Pulmonary artery endothelial cell (primary cell): ENCODE data around the gene SF3B3. TPM values are rescaled to one million over a fixed set of nuclear protein-coding genes. Genes with fewer than 3 reads are reported as not detected.

Experiments used
- DNase-seq: peaks from one replicate; pipeline ENCODE4 v3.0.0-alpha.2; 2011; ENCODE audit warnings: low read depth, low spot score
- total RNA-seq: library from RNA; depleted of rRNA; stranded (reverse); fragments of >200 nt; gene quantifications from 2 replicates; pipeline ENCODE4 v1.2.3, GENCODE V29; 2014

The SF3B3 gene
- total RNA-seq, 1 donor from 2014 or later: 90.4 TPM

GRCh38 chr16:70589998-70590471 lies 66.4 kb downstream of the SF3B3 start:
- DNase-seq: no peak

DNA sequence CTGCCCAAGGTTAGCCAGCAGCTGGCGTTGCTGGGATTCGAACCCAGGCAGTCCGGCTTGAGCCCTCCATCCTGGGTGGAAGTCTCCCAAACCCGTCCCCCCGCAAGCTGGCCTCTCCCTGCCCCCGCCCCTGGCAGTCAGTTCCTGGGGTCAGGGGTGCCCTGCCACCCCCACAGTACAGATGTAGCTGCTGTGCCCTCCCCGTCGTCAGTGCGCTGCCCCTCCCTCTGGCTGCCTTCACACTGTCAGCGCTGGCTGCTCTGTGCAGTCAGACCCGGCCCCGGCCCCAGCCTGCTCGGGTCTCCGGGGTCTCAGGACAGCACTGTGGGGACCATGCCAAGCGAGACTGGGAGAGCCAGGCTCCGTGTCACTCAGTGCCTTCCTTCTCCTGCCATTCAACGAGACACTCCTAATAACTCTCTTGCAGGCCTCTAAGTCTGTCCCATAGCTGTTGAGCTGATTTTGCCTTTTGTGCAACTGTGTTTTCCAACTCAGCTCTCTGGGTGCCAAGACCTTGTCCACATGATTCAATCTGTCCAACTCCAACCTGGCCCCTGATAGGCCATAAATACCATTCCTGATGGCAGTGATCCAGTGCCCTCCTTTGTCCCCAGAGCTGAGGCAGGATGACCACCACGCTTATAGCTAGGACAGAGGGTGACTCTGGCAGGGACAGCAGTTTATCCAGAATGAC lies 67.3 kb downstream of the SF3B3 start:
- no peak for DNase-seq

DNA sequence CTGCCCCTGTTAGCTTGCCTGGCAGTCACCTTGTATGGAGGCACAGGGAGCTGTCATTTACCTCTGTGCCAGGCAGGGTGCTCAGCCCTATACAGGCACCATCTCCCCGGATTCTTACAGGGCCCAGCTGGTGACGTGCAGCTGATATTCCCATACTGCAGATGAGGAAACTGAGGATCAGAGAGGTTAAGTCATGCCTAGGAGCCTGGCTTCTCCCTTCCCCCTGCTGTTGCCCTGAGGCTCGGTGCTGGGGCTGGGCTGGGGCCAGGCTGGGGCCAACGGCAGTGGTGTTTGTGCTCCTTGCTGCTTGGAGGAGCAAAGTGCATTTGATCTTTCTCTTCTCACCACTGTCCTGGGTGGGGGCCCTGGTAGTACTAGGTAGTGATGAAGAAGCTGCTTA lies 68.0 kb downstream of the SF3B3 start:
- no peak for DNase-seq

DNA sequence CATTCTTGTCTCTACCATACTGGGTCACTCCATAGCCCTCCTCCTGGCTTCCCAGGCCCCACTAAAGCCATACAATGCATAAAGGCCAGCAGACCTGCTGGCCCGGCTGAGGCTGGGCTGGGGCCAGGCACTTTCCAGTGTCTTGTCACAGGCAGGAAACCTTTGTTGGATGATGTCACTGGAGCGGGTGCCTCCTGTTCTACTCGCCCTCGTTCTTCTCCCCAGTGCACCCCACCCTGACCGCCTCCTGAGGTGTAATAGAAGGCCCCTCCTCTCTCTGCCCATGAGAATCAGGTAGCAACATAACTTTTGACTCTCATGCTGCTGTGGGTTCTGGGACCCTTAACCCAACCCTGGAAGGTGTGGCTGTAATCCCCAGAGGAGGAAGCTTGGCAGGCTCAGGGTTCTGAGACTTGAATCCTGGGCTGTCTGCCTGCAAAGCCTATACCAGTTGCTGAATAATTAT lies 68.5 kb downstream of the SF3B3 start:
- no peak for DNase-seq

- no peak for DNase-seq
Observed at GRCh38 chr16:70593544-70593943, 69.9 kb downstream of the SF3B3 start.

DNA sequence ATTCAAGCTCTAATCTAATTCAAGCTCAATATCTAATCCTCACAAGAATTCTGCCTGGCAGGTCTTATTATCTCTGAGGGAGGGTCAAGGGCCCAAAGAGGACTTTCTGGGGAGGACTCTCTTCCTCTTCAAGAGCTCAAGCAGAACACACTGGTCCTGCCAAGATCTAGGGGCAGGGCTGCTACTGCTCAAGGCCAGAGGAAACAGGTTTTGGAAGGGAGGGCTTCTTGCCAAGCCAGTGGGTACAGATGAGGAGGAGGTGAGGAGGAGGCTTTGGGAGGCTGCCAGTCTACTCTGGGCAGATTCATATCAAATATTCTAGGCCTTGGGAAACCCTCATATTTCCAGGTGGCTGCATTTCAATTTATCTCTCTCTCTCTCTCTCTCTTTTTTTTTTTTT lies 71.0 kb downstream of the SF3B3 start:
- no peak for DNase-seq

DNA sequence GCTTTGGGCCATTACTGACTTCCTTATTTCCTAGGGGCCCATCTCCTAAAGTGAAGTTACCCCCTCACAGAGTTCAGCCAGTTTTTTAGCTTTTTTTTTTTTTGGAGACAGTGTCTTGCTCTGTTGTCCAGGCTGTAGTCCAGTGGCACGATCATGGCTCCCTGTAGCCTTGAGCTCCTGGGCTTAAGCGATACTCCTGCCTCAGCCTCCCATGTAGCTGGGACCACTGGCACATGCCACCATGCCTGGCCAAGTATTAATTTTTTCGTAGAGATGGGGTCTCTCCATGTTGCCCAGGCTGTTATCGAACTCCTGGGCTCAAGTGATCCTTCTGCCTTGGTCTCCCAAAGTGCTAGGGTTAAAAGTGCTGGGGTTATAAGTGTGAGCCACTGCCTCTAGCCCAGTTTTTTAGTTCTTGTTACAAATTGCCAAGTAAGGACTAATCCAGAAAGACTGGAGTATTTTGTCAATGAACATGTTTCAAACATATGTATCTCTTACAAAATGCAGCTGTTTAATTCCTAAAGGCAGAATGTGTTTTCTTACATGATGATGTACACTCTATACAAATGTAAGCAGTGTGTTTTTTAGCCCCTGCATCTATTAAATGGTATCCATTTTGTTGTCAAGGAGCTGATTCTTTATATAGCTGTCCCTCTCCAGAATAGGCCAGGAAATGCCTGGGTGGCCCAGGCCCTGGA lies 73.7 kb downstream of the SF3B3 start:
- no peak for DNase-seq

DNA sequence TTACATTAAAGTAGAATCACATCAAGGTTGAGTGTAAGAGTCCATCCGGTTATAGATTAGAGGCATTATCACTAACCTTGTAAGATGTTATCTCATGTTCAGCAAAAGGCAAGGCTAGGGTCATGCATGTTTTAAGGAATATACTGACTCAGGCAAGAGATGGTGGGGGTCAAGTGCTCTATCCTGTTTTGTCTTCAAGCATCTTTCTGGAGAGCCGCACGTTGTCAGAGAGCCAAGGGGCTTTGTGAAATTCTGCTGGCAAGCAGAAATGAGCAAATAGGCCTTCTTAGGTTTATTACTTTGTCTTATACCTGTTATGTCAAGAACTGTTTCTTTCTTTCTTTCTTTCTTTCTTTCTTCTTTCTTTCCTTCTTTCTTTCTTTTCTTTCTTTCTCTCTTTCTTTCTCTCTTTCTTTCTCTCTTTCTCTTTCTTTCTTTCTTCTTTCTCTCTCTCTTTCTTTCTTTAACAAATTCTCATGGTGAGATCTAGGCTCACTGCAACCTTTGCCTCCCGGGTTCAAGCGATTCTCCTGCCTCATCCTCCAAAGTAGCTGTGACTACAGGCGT lies 75.4 kb downstream of the SF3B3 start:
- no peak for DNase-seq

- no peak for DNase-seq
Observed at GRCh38 chr16:70600730-70601129, 77.1 kb downstream of the SF3B3 start.

DNA sequence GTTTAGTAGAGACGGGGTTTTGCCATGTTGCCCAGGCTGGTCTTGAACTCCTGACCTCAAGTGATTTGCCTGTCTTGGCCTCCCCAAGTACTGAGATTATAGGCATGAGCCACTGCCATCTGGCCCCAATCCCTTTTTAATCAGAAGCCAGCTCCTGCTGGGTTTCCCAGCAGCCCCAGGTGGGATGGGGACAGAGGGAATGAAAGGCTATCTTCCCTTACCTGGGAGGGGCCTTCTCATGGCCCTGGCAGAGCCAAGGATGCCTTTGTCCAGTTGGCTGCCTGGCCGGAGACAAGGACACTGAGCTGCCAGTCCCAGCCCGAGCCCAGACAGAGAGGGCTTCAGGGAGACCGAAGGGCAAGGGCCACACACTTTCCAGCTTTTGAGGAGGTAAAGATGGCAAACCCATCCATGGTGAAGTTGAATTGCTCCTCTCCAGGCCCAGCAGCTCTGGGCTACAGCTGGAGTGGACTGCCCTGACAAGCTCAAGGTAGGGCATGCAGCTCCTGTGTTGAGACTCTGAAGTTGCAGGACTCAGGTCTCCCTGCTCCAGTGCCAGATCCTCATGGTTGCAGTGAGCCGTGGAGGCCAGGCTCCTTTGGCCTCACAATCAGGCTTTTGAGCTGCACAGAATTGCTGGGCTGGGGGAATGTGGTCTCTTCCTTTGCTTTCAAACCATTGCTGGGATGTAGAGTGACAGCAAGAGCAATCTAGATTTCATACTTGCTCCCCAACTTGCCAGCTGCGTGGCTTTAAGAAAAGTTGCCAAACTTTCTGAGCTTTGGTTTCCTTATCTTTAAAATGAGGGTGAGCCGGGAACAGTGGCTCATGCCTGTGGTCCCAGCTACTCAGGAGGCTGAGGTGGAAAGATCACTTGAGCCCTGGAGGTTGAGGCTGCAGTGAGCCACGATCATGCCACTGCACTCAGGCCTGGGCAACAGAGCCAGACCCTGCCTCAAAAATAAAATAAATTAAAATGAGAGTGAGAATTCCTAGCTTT lies 78.3 kb downstream of the SF3B3 start:
- DNase-seq: no peak

DNA sequence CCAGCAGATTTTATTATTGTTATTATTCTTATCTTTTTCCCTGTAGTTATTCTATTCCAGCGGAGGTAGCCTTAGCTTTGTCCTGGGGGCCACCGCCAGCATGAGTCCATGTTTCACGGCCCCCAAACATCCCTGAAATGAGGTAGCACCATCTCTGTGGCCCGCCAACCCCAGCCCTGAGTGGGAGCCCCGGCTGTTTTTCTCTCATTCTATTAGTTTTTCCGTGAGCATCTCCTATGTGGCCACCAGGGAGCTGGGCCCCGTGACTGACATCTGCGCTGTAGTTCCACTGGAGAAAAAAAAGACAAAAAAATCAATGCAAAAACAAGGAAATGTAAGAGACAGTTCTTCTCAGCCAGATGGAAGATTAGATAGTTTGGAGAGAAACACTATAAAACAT lies 79.2 kb downstream of the SF3B3 start:
- DNase-seq: no peak

DNA sequence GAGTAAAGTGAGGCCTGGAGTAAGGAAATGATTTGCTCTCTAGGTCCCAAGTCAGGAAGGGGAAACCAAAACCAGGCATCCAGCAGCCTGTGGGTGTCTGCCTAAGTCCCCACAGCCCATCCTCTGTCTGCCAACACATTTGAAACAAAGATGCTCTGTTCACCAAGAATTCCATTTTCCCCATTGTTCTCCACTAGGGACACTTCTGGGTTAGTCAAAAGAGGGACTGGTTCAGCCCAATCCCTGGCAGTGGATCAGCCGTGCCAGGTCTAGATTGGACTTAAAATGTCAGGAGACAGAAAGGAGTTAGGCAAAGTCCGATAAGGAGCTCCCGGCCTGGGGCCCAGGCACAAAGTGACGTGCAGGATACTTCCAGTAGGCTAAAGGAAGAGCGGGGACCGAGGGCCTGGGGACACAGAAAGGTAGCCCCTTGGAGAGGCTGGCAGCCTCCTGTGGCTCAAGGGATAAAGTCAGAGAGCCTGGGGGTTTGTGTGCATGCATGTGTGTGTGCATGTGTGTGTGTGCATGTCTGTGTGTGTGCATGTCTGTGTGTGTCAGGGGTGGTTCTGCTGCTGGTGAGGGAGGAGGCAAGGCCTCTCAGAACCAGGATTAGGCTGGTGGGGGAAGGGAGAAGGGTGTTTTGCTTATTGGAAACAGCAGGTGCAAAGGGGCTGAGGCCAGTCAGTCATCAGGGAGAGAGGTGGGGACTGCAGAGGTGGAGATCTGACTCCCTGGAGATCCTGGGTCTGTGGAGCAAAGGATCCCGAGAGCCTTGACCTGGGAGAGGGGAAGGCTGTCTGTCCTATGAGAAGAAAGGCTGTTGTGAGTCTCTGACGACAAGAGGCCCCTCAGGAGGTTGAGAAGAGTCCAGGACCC lies 81.0 kb downstream of the SF3B3 start:
- no peak for DNase-seq

GRCh38 chr16:70605283-70605657 lies 81.7 kb downstream of the SF3B3 start:
- no peak for DNase-seq

GRCh38 chr16:70608521-70608920 lies 84.9 kb downstream of the SF3B3 start:
- DNase-seq: no peak

- no peak for DNase-seq
Observed at GRCh38 chr16:70610273-70611223, 86.9 kb downstream of the SF3B3 start.

DNA sequence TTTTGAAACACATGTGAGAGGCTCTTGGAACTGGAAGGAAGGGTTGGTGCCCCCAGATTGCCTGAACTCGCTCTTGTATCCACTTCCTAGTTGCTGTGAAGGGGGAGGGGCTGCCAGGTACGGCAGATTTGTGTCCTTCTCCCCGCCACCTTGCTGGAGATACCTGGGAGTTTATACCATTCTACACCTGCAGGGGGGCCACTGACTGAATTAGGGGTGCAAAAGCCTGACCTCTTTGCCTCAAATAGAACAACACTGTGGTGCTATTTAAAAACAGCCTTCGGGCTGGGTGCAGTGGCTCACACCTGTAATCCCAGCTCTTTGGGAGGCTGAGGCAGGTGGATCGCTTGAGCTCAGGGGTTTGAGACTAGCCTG lies 87.6 kb downstream of the SF3B3 start:
- no peak for DNase-seq

GRCh38 chr16:70611785-70612303 lies 88.2 kb downstream of the SF3B3 start:
- DNase-seq: no peak

DNA sequence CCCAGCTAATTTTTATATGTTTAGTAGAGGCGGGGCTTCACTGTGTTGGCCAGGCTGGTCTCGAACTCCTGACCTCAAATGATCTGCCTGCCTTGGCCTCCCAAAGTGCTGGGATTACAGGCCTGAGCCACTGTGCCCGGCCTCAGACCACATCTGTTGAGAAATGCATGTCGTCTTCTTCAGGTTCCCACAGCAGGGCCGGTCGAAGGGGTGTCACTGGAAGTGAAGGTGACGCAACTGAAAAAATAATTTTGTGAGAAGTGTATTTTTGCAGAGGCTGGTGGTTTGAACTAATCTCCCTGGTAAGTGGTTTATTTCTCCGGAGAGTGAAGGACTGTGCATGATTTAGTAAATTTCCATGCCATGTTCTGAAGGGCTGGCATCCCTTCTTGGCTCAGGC lies 89.3 kb downstream of the SF3B3 start:
- DNase-seq: no peak
